Islet precursor cell (in vitro differentiated cells): ENCODE data around the gene MAP3K6.
A peak's percentile ranks its signal among the peaks of the same experiment; 100 is the strongest.
"Not testable (repeated sequence)": the region's sequence is repeated elsewhere in the genome, so short reads cannot be mapped to it uniquely, and the experiment has no call there.

Experiments used
- DNase-seq: peaks from one replicate; pipeline ENCODE4 v3.0.0-alpha.2; 2018

The MAP3K6 gene

DNA sequence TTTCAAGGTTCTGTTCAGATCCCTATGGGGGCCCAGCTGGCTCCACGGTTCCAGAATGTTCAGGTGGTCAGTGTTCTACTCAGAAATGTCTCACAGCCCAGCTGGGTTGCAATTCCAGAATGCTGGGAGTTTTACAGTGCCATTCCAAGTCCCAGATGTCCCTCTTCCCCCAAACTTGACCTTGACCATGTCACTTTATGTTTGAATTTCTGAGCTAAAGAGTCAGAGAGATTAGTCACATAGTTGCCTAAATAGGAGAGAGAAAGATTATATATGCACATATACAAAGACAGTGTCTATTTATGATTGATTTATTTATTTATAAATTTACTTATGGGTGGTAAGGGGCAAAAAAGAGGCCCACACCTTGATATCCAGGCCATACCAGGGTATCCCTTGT is 28.2 kb upstream of the MAP3K6 start:
- no peak for DNase-seq

DNA sequence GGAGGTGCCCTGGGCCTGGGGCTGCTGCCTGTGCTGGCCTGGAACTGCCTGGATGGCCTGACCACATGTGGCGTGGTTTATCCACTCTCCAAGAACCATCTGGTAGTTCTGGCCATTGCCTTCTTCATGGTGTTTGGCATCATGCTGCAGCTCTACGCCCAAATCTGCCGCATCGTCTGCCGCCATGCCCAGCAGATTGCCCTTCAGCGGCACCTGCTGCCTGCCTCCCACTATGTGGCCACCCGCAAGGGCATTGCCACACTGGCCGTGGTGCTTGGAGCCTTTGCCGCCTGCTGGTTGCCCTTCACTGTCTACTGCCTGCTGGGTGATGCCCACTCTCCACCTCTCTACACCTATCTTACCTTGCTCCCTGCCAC is 27.5 kb upstream of the MAP3K6 start:
- DNase-seq, result no peak

DNA sequence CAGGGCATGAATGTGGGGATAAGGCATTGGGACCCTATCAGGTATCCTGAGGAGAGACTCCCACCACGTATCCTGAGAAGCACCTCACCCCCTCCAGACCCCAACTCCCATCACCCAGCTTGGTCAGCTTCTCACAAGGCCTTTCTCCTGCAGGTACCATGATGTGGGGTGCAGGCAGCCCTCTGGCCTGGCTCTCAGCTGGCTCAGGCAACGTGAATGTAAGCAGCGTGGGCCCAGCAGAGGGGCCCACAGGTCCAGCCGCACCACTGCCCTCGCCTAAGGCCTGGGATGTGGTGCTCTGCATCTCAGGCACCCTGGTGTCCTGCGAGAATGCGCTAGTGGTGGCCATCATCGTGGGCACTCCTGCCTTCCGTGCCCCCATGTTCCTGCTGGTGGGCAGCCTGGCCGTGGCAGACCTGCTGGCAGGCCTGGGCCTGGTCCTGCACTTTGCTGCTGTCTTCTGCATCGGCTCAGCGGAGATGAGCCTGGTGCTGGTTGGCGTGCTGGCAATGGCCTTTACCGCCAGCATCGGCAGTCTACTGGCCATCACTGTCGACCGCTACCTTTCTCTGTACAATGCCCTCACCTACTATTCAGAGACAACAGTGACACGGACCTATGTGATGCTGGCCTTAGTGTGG is 27.0 kb upstream of the MAP3K6 start:
- DNase-seq, result no peak

DNA sequence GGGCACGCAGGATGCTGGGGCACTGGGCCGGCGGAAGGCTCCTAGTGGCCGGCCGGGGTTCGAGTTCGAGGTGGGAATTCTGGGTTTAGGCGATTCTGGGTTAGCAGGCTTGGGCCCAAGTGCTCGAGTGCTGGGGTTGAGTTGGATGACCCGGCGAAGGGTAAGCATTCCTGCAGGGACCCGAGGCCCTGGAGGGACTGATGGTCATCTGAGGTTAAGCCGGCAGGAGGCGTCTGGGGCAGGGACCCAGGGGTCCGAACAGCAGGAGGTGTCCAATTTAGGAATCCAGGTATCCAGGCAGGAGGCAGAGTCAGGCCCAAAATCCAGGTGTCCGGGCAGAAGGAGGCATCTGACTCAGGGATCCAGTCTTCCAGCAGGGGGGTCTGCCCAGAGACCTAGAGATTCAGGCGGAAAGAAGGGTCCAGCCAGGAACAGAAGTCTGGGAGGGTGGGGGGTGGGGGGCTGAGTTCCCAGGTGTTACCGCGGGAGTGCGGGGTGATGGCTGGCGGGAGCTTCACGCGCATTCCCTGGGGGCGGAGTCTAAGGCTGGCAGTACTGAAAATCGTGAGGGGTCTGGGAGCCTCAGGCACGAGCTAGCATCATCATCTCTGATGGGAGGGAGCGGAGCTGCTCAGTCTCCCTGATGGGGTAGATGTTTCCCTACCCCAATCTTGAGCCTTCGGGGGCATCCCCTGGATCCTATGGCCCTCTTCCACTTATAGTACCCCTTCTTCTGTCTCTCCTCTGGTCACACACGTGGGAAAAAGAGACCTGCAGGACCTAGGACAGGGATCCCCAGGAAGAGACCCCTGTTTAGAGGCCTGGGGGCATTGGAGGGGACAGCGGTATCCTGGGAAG is 26.2 kb upstream of the MAP3K6 start:
- DNase-seq, result no peak

DNA sequence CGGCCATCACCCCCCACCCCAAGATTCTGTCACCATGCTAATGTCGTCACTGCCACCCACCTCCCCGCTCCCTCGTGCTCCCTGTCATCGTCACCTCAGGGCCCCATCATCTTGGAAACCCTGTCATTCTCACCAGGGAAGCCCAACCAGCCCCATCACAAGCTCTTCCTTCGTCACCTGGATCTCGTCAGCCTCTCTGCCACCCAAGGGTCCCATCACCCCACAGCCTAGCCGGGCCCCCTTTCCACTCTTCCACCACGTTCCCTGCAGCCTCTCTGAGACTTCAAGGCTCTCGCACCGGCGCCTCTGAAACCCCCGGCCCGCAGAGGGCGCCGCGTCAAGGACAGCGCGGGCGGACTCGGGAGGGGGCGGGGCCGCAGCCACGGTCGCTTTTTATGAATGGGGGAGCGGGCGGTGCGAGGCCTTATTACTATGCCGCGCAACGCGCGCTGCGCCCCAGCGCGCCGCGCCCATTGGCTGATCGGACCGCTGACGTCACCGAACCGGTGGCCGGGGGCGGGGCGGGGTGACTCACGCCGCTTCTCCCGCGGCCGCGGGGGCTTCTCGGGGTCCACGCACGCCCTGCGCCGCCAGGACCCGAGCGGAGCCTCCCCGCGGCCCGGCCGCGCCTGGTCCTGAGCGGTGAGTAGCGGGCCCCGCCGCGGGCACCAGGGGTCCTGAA is 25.5 kb upstream of the MAP3K6 start, which contains the start of gene GPR3:
TSS of gene GPR3 (plus strand) at position 527 of the 682 bp plus-strand sequence. CDS start 1,177 bp downstream, outside the sequence.
- DNase-seq, result peak; percentile 95

DNA sequence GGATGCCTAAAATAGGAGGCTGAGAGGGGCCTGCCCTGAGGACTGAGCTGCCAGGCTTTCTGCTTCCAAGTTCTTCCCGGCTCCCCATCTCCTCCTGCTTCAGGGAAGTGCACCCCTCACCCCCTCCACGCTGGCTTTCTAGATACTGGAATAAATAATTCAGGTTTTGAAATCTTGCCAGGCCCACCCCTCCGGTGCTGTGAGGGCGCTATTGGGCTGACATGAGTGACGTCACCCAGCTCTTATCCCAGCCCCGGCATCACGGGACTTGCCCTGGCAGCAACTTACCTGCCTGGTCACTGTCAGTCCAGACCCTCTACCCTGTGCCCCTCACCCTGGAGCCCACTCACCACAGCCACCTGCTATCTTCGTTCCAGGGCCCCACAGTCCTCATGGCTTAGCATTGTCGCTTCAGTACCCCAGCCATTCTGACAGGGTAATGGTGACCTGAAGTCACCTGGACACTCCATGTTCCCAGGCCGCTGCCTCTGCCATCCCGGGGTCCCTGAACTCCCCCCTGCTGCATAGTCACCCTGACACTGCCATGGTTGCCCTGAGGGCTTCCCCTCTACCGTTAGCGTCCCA is 24.8 kb upstream of the MAP3K6 start:
- no peak for DNase-seq

DNA sequence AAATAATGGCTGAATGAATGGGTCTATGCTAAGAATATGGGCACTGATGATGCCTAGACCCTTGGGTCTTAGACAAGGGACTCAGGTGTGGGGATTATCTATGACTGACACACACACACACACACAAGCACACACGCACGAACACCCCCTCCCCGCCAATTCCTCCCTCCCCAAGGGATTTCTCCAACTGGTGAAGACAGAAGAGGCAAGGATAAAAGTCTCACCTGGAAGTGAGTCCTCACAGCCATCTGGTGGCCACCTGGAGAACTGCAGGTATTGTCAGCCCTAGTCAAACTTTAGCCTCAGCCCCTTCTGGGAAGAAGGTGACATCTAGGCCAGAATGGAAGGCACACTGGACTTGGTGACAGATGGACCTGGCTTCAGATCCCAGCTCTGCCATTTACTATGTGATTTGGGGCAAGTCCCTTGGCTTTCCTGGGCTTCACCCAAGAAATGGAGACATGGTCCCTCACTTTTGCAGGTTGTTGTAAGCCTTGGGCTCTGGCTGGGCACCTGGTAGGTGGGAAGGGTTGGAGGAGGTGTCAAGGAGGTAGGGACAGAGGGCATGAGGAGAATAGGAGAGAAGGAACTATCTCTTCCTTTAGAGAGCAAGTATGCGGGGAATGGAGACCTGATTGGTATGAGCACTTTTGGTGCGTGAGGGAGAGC is 21.7 kb upstream of the MAP3K6 start:
- DNase-seq, result peak; percentile 87

DNA sequence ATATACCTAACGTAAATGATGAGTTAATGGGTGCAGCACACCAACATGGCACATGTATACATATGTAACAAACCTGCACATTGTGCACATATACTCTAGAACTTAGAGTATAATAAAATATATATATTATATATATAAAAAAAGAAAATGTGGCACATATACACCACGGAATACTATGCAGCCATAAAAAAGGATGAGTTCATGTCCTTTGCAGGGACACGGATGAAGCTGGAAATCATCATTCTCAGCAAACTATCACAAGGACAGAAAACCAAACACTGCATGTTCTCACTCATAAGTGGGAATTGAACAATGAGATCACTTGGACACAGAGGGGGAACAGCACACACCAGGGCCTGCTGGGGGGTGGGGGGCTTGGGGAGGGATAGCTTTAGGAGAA is 18.0 kb upstream of the MAP3K6 start:
- DNase-seq, result not testable (repeated sequence)

DNA sequence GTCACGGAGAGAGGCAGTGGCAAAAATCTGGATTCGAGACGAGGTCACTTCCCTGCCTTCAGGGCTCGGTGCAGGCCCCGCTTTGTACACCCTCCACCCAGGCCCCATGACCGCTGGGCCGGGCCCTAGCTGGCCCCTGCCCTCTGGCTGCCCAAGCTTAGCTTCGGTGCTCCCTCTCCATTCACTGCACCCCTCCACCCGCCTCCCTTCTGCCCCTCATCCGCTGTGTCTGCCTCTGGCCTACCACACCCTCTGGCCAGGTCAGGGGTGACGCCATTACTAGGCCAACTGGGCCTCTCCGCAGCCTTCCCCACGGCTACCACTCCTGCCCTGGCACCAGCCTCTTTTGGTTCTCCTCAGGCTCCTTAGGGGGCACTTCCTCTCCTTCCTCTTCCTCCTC is 16.9 kb upstream of the MAP3K6 start:
- DNase-seq, result no peak

DNA sequence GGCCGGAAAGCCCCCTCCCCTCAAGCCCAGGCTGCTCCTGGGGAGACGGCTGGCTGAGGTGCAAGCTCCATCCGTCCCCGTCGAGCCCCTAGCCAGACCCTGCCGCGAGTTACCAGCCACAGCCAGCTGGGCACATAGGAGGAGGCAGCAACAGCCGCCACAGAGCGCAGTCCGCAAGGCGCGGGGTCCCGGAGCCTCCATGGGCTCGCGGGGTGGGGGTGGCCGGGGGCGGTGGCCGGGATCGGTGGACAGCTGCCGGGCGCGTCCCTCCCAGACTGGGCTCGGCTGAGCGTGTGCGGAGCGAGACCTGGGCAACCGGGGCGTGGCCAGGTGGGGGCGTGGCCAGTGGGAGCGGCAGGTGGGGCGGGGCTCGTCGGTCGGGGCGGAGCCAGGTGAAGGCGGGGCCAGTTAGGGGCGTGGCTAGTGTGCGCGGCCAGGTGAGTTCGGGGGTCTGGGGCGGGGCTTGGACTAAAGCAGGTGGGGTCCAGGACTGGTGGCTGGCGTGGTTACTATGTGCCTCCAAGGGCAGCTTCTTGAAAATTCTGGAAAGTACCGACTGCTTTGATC is 16.4 kb upstream of the MAP3K6 start, which contains the start of gene CD164L2:
TSS of gene CD164L2 (minus strand) at position 295 of the 567 bp plus-strand sequence. CDS start at position 201, 94 bp downstream.
- DNase-seq, result peak; percentile 82

DNA sequence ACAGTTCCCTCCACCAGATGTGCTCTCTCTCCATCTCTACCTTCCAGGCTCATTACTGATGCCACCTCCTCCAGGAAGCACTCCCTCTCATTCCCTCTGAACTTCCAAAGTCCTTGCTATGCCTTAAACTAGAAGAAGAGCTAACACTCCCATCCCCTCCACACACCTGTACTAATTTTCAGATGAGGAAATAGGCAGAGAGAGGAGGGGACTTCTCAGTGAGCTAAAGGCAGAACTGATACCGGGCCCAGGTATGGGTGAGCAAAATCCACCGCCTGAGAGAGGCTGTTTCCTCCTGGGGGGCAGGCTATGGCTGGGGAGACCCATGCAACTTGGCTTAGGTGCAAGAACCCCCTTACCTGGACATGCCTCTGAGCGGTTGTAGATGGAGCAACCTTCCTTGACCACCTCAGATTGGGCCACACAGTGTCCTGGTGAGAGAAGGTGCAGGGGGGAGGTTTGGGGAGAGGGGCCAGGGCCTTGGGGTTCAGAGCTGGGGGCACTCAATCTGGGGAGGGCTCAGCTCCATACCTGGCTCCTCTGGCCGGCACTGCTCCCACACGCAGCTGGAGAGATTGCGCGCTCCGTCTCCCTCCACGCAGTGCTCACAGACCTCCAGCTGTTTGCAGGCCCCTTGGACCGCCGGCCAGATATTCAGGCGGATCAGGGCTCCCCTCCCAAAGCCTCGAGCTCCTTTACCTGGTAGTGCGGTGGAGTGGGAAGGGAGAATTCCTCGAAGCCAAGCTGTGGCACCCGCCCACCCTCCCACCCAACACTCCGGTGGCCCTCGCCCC is 15.4 kb upstream of the MAP3K6 start:
- DNase-seq, result no peak

DNA sequence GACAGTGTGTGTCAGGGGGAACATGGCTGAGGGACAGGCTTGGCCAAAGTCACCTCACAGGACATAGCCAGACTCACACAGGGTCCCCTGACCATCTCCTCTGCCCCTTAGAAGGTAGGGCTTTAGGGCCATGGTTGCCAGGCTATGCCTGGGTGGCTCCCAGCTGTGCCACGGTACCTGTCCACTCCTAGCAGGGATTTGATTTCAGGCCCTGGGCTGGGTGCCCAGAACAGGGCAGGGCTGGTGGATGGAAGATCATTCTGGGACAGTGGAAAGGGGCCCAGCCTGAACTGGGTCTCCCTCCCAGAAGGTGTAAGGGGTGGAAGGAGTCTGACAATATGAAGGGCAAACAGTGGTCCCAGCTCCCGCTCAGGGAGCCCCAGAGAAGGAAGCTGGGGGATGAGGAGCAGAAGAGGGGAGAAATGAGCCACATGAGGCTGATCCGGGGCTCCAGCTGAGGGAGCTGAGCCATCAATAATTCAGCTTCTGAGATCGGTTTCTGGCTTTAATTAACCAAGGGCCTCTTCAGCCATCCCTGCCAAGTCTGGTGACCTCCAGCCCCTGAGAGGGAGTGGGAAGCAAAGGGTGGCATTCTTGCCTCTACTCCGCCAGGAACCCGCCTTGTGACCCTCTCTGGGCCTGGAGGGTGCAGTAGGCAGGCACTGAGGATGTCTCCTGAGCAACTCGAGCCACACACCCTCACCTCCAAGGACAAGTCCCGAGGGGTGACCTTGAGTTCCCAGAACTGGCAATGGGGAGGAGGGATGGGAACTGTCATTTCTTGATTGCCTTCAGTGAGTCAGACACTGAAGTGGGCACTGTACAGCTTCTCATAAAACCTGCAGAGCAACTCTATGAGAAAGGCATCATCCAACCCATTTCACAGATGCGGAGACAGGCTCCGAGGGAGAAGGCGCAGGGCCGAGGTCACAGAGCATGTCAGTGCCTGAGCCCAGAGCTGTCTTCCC is 14.3 kb upstream of the MAP3K6 start:
- DNase-seq, result no peak

DNA sequence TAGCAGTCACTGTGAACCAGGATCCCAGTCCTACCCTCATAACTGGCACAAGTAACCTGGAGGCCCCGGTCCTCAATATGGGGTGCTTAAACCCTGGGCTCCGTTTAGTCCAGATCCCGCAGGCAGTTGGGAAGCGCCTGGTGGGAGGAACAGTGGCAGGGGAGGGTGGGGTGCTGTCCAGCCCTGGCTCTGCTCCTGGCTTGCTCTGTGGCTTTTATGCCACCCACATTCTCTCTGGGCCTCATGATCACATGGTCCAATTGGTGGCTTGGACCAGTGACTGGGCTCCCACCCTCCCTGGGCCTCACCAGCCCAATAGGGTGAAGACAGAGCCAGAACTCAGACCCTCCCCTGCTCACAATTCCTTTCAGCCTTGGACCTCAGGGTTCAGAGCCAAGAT is 13.5 kb upstream of the MAP3K6 start:
- no peak for DNase-seq

DNA sequence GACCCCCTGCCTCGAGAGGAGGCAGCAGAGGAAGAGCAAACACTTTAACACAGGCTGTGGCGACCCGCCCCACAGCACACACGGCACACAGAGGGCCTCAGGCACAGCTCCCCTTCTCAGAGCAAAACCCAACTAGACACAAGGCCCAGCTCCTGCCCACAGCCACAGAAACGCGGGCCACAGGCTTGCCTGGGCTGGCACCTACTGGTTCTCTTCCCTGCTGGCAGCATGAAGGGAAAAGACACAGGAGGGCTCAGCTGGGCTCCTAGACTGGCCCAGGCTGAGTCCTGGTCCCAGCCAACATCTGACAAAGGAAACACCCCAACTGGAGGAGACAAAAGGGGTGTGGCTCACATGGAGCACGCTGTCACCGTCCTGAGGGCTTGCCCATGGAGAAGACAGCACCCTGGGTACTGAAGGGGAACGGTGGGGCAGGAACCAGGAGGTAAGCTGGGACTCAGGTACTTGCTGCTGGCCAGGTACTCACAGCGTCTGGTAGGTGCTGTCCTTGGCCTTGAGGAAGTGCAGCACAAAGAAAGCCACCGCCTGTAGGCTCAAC is 12.9 kb upstream of the MAP3K6 start:
- no peak for DNase-seq

DNA sequence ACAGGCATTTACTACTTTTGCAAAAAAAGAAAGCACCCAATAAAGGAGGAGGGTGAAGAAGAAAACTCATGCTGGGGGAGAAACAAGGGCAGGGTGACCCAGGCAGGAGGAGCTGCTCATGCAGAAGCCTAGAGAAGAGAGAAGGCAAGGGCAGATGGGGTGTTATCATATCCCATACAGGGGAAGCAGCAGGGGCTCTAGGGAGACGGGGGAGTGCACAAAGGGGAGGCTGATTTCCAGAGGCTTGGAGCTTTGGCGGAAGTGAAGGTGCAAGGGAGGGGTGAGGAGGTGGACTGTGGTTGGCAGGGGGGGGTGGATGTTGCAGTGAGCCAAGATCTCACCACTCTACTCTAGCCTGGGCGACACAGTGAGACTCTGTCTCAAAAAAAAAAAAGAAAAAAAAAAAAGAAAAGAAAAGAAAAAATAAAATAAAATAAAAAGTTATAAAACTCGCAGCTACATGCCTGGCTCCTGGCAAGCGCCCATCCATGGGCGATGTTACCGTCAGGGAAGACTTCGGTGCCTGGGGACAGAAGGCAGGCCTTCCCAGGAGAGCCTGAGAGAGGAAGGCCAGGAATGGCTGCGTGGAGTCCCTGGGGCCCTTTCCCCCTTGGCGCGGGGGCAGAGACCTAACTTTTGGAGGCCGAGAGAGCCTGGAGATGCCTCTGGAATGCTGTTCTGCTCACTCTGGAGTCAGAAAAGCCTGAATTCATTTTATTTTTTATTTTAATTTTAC is 11.2 kb upstream of the MAP3K6 start:
- no peak for DNase-seq

DNA sequence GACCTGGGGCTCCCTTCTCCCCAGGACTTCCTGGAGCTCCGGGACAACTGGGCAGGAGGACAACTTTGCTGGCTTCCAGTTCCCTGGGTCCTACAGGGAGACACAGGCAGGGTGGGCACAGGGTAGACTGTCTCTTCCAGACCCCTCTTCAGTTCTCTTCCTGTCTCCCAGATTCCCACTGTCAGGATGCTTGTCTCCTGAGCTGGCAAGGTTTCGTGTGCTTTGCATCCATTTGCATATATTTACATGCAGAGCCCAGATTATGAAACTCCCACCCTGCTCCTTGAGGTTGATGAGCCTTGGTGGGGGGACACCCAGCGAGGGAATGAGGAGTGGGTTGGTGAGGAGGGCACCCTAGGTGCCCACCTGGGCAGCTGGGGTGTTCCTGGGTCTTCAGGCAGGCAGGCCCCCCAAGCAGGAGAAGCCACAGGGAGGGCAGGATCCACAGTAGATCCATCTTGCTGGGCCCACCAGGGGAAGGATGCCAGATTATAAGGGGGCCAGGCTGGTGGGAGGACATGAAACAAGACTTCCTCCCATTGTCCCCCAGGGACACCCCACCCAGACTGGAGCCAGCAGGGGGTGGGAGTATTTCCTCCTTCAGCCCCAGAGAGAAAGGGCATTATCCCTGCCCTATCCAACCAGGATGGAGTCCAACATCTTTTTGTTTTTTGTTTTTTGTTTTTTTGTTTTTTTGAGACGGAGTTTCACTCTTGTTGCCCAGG is 7.8 kb upstream of the MAP3K6 start, which contains the start of gene FCN3:
TSS of gene FCN3 (minus strand) at position 463 of the 725 bp plus-strand sequence. CDS start at position 457, 6 bp downstream.
- no peak for DNase-seq

DNA sequence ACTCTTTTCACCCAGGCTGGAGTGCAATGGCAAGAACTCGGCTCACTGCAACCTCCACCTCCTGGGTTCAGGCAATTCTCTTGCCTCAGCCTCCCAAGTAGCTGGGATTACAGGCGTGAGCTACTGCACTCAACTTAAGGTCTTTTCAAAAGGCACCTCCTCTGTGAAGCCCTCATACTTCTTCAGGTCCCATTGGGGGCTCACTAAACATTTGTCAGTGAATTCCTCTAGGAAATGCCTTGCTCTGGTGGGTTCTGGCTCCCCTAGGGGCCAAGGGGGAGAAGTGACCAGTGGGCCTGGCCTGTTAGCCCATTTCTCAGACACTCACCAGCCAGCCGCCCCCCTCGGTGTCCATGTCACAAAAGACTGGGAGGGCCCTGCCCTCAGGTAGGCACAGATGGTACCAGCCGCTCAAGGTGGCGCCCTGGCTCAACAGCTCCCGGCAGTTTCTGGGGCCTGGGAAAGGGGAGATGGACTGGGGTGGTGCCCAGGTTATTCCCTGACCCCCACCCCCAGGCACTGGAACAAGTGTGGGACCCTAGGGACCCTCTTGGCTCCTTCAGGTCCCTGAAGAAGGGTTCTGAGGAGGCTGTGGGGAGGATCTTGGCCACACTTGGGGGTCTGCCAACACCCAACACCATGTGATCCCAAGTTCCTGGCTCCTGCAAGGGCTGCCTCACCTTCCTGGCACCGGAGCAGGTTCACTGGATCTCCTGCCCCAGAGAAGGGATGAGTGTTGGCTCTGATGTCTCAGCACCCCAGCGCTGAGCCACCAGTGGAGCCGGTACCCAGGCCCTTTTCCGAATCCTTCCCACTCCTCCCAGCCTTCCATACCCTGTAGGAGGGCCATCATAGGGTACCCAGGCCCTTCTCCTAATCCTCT is 6.3 kb upstream of the MAP3K6 start:
- DNase-seq, result no peak
